Raji (cell line): Measurements from ENCODE around the gene RIPK3.

Experiments
- POLR2A ChIP-seq: IDR thresholded peaks from 2 replicates; pipeline ENCODE4 v1.6.1; 2011; ENCODE audit warnings: low read depth, low read length, control low read depth; ENCODE audit not compliant: insufficient read depth

Gene RIPK3

GRCh38 chr14:24372701-24373416 lies 33.1 kb upstream of the RIPK3 start:
- TF ChIP-seq POLR2A = no peak

- TF ChIP-seq POLR2A = no peak
These were observed 31.0 kb upstream of the RIPK3 start for GRCh38 chr14:24370748-24371147.

GRCh38 chr14:24369907-24370687 lies 30.3 kb upstream of the RIPK3 start:
- no peak for TF ChIP-seq POLR2A

- TF ChIP-seq POLR2A = no peak
These were observed 29.7 kb upstream of the RIPK3 start for GRCh38 chr14:24369463-24369862.

- peak; percentile 29 for TF ChIP-seq POLR2A
These were observed 28.9 kb upstream of the RIPK3 start for GRCh38 chr14:24368562-24369252.

- TF ChIP-seq POLR2A = no peak
These were observed 28.4 kb upstream of the RIPK3 start for GRCh38 chr14:24368212-24368561.

GRCh38 chr14:24367514-24368211 lies 27.9 kb upstream of the RIPK3 start, which contains the start of gene NFATC4:
Gene NFATC4, plus strand, starts transcription at chr14:24368184. Its CDS starts 157 bp downstream, at chr14:24368341.
- 0 out of 2 replicates have a peak, but pooled peaks have one; percentile 8 for TF ChIP-seq POLR2A

- peak; percentile 40; the same call in 1 of the 2 replicates for TF ChIP-seq POLR2A
These were observed 27.1 kb upstream of the RIPK3 start for GRCh38 chr14:24366721-24367513.

- TF ChIP-seq POLR2A = no peak
These were observed 26.6 kb upstream of the RIPK3 start for GRCh38 chr14:24366413-24366720.

- peak; percentile 55; the same call in 1 of the 2 replicates for TF ChIP-seq POLR2A
These were observed 26.0 kb upstream of the RIPK3 start for GRCh38 chr14:24365600-24366412.

GRCh38 chr14:24364841-24365240 lies 25.1 kb upstream of the RIPK3 start:
- TF ChIP-seq POLR2A = no peak

- no peak for TF ChIP-seq POLR2A
These were observed 23.6 kb upstream of the RIPK3 start for GRCh38 chr14:24363401-24363800.

GRCh38 chr14:24362241-24362960 lies 22.6 kb upstream of the RIPK3 start:
- TF ChIP-seq POLR2A = no peak
